IMR-90 (cell line): ENCODE data around the gene ZNF586. TPM values are rescaled to one million over a fixed set of nuclear protein-coding genes. Genes with fewer than 3 reads are reported as not detected.

Source experiments
- ATAC-seq: fragments of 200-7000 bp; cut with Tn5 transposase; 2 replicates; pipeline ENCODE4 v1.9.1; 2020; ENCODE audit warnings: low read depth, mild to moderate bottlenecking, moderate library complexity
- BruUV-seq: library from RNA; stranded (reverse); fragments of 400-500 nt; replicated peaks from 2 replicates; lab custom pipeline; 2021; lab: Mats Ljungman, UMichigan
- CTCF ChIA-PET: fragments of 300-600 bp; formaldehyde crosslinking; extraction: SDS; loops from one replicate; lab custom pipeline; 2021; ENCODE audit warnings: antibody characterized with exemption; lab: Yijun Ruan, JAX
- POLR2A ChIA-PET: fragments of 300-600 bp; sonication (Branson Sonifier 250); formaldehyde crosslinking; loops from one replicate; lab custom pipeline; 2022; ENCODE audit warnings: antibody characterized with exemption; ENCODE audit not compliant: unreplicated experiment; lab: Charles Lee
- DNase-seq: peaks from one replicate; pipeline ENCODE4 v3.0.0; 2013
- H2AFZ ChIP-seq: replicated peaks from 2 replicates; pipeline ENCODE3; 2013; ENCODE audit warnings: low read length, mild to moderate bottlenecking; ENCODE audit not compliant: poor library complexity
- H2AK5ac ChIP-seq: 2 replicates; pipeline ENCODE4 v1.6.1; 2013; ENCODE audit warnings: low read depth, low read length, inconsistent platforms
- H2AK9ac ChIP-seq: replicated peaks from 2 replicates; pipeline ENCODE3; 2013; ENCODE audit warnings: mild to moderate bottlenecking, low read depth, low read length, moderate library complexity; ENCODE audit not compliant: poor library complexity
- H2BK120ac ChIP-seq: 2 replicates; pipeline ENCODE4 v1.6.1; 2013; ENCODE audit warnings: low read depth, low read length, inconsistent platforms
- H2BK15ac ChIP-seq: 3 replicates; pipeline ENCODE4 v1.6.1; 2013; ENCODE audit warnings: low read depth, low read length, inconsistent platforms
- H2BK20ac ChIP-seq: 2 replicates; pipeline ENCODE4 v1.6.1; 2013; ENCODE audit warnings: low read depth, mild to moderate bottlenecking, inconsistent platforms, low read length, moderate library complexity
- H2BK5ac ChIP-seq: 2 replicates; pipeline ENCODE4 v1.6.1; 2013; ENCODE audit warnings: mild to moderate bottlenecking, low read depth, low read length, inconsistent platforms; ENCODE audit not compliant: poor library complexity, severe bottlenecking
- H3K14ac ChIP-seq: replicated peaks from 2 replicates; pipeline ENCODE4 v1.6.1; 2013; ENCODE audit warnings: low read depth, low read length, inconsistent platforms
- H3K18ac ChIP-seq: 2 replicates; pipeline ENCODE4 v1.6.1; 2013; ENCODE audit warnings: low read depth, low read length, control low read depth
- H3K23ac ChIP-seq: 2 replicates; pipeline ENCODE4 v1.6.1; 2013; ENCODE audit warnings: low read depth, low read length, inconsistent platforms
- H3K27ac ChIP-seq: 2 replicates; pipeline ENCODE4 v1.5.1; 2013; ENCODE audit warnings: mild to moderate bottlenecking, control low read depth, low read length; ENCODE audit not compliant: insufficient read depth
- H3K27me3 ChIP-seq: 2 replicates; pipeline ENCODE4 v1.6.1; 2013; ENCODE audit warnings: low read length; ENCODE audit not compliant: control insufficient read depth, insufficient read depth
- H3K36me3 ChIP-seq: 2 replicates; pipeline ENCODE4 v1.6.1; 2013; ENCODE audit warnings: low read length, mixed read lengths; ENCODE audit not compliant: control insufficient read depth, insufficient read depth
- H3K4ac ChIP-seq: 2 replicates; pipeline ENCODE4 v1.6.1; 2013; ENCODE audit warnings: low read depth, low read length, inconsistent platforms
- H3K4me1 ChIP-seq: 2 replicates; pipeline ENCODE4 v1.6.1; 2013; ENCODE audit warnings: low read length, mixed read lengths; ENCODE audit not compliant: control insufficient read depth, insufficient read depth
- H3K4me2 ChIP-seq: 2 replicates; pipeline ENCODE4 v1.6.1; 2013; ENCODE audit warnings: low read depth, mild to moderate bottlenecking, control low read depth, low read length, moderate library complexity
- H3K4me3 ChIP-seq: 2 replicates; pipeline ENCODE4 v1.5.1; 2013; ENCODE audit warnings: low read depth, mild to moderate bottlenecking, control low read depth, low read length, moderate library complexity; ENCODE audit not compliant: insufficient read depth
- H3K56ac ChIP-seq: 2 replicates; pipeline ENCODE4 v1.6.1; 2013; ENCODE audit warnings: low read length, inconsistent platforms; ENCODE audit not compliant: insufficient read depth; ENCODE audit errors: extremely low read depth
- H3K79me1 ChIP-seq, 2 experiments: 2 replicates each; pipeline ENCODE4 v1.6.1; 2013; ENCODE audit warnings: low read length in 2 of 2, inconsistent platforms in 1 of 2, low read depth in 1 of 2
- H3K9ac ChIP-seq: 2 replicates; pipeline ENCODE4 v1.6.1; 2013; ENCODE audit warnings: low read depth, low read length, control low read depth
- H3K9me1 ChIP-seq: 2 replicates; pipeline ENCODE4 v1.6.1; 2013; ENCODE audit warnings: low read length, inconsistent platforms; ENCODE audit not compliant: insufficient read depth
- H3K9me3 ChIP-seq: 2 replicates; pipeline ENCODE4 v1.6.1; 2013; ENCODE audit warnings: low read length; ENCODE audit not compliant: control insufficient read depth, insufficient read depth
- H4K20me1 ChIP-seq: 2 replicates; pipeline ENCODE4 v1.6.1; 2013; ENCODE audit warnings: low read length, inconsistent platforms; ENCODE audit not compliant: insufficient read depth
- H4K5ac ChIP-seq: 2 replicates; pipeline ENCODE4 v1.6.1; 2013; ENCODE audit warnings: mild to moderate bottlenecking, low read depth, low read length, control low read depth
- H4K8ac ChIP-seq, 2 experiments: 2 replicates each; pipeline ENCODE4 v1.6.1; 2013; ENCODE audit warnings: low read depth in 2 of 2, low read length in 2 of 2, control low read depth in 1 of 2, inconsistent platforms in 1 of 2
- H4K91ac ChIP-seq: 2 replicates; pipeline ENCODE4 v1.6.1; 2013; ENCODE audit warnings: low read depth, low read length, inconsistent platforms; ENCODE audit not compliant: insufficient read depth
- BHLHE40 ChIP-seq: fragments of 150-350 bp; IDR thresholded peaks from 2 replicates; pipeline ENCODE4 v1.6.1; 2016; ENCODE audit warnings: mild to moderate bottlenecking, low read depth, low read length
- CEBPB ChIP-seq: IDR thresholded peaks from 2 replicates; pipeline ENCODE4 v1.6.1; 2012; ENCODE audit warnings: low read depth, low read length, improper control_type of control experiment
- CHD1 ChIP-seq: IDR thresholded peaks from 2 replicates; pipeline ENCODE4 v1.6.1; 2012; ENCODE audit warnings: low read depth, low read length, improper control_type of control experiment
- FOS ChIP-seq: fragments of 150-350 bp; IDR thresholded peaks from 2 replicates; pipeline ENCODE4 v1.6.1; 2016; ENCODE audit warnings: low read depth, low read length
- MAFK ChIP-seq: IDR thresholded peaks from 2 replicates; pipeline ENCODE4 v1.6.1; 2012; ENCODE audit warnings: low read depth, low read length, improper control_type of control experiment
- MAZ ChIP-seq: IDR thresholded peaks from 2 replicates; pipeline ENCODE4 v1.6.1; 2012; ENCODE audit warnings: low read depth, mild to moderate bottlenecking, low read length, improper control_type of control experiment, moderate library complexity, borderline replicate concordance
- MXI1 ChIP-seq: IDR thresholded peaks from 2 replicates; pipeline ENCODE4 v1.6.1; 2012; ENCODE audit warnings: low read depth, mild to moderate bottlenecking, low read length, moderate library complexity, borderline replicate concordance
- NFE2L2 ChIP-seq: fragments of 150-350 bp; IDR thresholded peaks from 2 replicates; pipeline ENCODE4 v1.6.1; 2016; ENCODE audit warnings: low read depth, mild to moderate bottlenecking, low read length
- POLR2A ChIP-seq: IDR thresholded peaks from 2 replicates; pipeline ENCODE4 v1.6.1; 2012; ENCODE audit warnings: mild to moderate bottlenecking, low read depth, low read length
- RAD21 ChIP-seq: IDR thresholded peaks from 2 replicates; pipeline ENCODE4 v1.6.1; 2012; ENCODE audit warnings: low read length, improper control_type of control experiment
- RCOR1 ChIP-seq: IDR thresholded peaks from 2 replicates; pipeline ENCODE4 v1.6.1; 2012; ENCODE audit warnings: mild to moderate bottlenecking, low read length, improper control_type of control experiment; ENCODE audit not compliant: insufficient replicate concordance
- RFX5 ChIP-seq: IDR thresholded peaks from 2 replicates; pipeline ENCODE4 v1.8.0; 2012; ENCODE audit warnings: low read depth, mild to moderate bottlenecking, low read length, moderate library complexity
- SMC3 ChIP-seq: fragments of 150-350 bp; IDR thresholded peaks from 2 replicates; pipeline ENCODE4 v1.6.1; 2016; ENCODE audit warnings: low read depth, mild to moderate bottlenecking, antibody characterized with exemption, low read length, moderate library complexity
- USF2 ChIP-seq: fragments of 150-350 bp; IDR thresholded peaks from 2 replicates; pipeline ENCODE4 v1.6.1; 2017; ENCODE audit warnings: mild to moderate bottlenecking, antibody characterized with exemption, low read length, low read depth
- WGBS, 2 experiments: methylation state at CpG; one replicate each; pipeline versions ENCODE4 v1.1.5 to v1.1.7; 2013; ENCODE audit warnings: missing lambda C conversion rate in 2 of 2; ENCODE audit not compliant: insufficient read length in 1 of 2; ENCODE audit errors: extremely low coverage in 2 of 2; 5-methylcytosine and 5-hydroxymethylcytosine counted together
- dilution Hi-C: fragments of 300-500 bp; cut with HindIII; formaldehyde crosslinking; loops from one replicate; pipeline ENCODE4 v1.14.3; 2018; ENCODE audit warnings: low sequenced_read_pairs; ENCODE audit not compliant: unreplicated experiment
- in situ Hi-C: fragments of 300-500 bp; cut with MboI; formaldehyde crosslinking; loops from 3 replicates; pipeline ENCODE4 v1.14.3; 2019; ENCODE audit warnings: low sequenced_read_pairs, inconsistent platforms, mixed read lengths
- intact Hi-C: fragments of 100-400 bp; cut with micrococcal nuclease; formaldehyde crosslinking; loops from 2 replicates; pipeline ENCODE4 v1.10.0; 2022
- polyA plus RNA-seq, 3 experiments: library from polyadenylated mRNA; depleted of rRNA; stranded (reverse); fragments of >200 nt; gene quantifications; 2 replicates each; pipeline ENCODE4 v1.2.3, GENCODE V29; 2012; ENCODE audit warnings: low replicate concordance in 1 of 3
- total RNA-seq: library from RNA; depleted of rRNA; stranded (reverse); fragments of >200 nt; gene quantifications from 2 replicates; pipeline ENCODE4 v1.2.3, GENCODE V29; 2012
- TF ChIP-seq, protein P1 (sequence below): fragments of 150-350 bp; IDR thresholded peaks from 2 replicates; pipeline ENCODE4 v1.6.1; 2016; ENCODE audit warnings: low read depth, mild to moderate bottlenecking, low read length, moderate library complexity, borderline replicate concordance
- TF ChIP-seq, protein P2 (sequence below): conservative IDR thresholded peaks from 2 replicates; pipeline ENCODE4 v1.5.1; 2012; ENCODE audit warnings: mild to moderate bottlenecking, low read depth, low read length, improper control_type of control experiment

Gene ZNF586
- total and polyA plus RNA-seq, 2 of the 4 experiments (the other 2 are of a cell fraction) = 5.6 to 18.6 TPM

DNA sequence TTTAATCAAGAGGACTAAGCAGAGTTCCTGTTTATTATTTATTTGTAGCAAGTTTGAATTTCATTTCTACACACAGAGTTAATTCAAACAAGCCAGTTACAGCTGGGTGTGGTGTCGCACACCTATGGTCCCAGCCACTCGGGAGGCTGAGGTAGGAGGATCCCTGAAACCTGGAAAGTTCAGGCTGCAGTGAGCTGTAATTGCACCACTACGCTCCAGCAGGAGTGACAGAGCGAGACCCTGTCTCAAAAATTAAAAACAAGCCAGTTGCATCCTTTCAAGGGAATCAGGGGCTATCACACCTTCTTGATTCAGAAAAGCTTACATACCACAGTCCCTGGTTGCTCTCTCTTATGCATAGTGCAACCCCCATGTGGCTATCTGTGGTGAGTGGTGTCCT is 19.8 kb downstream of the ZNF586 start:
- peaks cover 27% of the 10 kb centered on the region for H3K36me3 ChIP-seq
- ChIA-PET POLR2A (no interaction called here), CTCF (no interaction called here)
- no peak overlapping the region for H3K23ac ChIP-seq
- 100% methylated on average over 2 of the region's 4 CpGs; no CpG with 5 or more reads in 1 of the 2 experiments for WGBS, 2 experiments
- H3K9ac ChIP-seq = no peak overlapping the region
- no peak overlapping the region for H2BK5ac ChIP-seq
- H3K14ac ChIP-seq = no peak overlapping the region
- DNase-seq = no peak
- H3K9me3 ChIP-seq = peaks cover 19% of the 10 kb centered on the region
- no peak overlapping the region for H4K91ac ChIP-seq
- dilution Hi-C loops = no loop called here
- no peak for ATAC-seq
- no peak overlapping the region for H2AK5ac ChIP-seq
- no peak overlapping the region for H3K4me3 ChIP-seq
- no peak for TF ChIP-seq CHD1
- no peak for TF ChIP-seq BHLHE40
- TF ChIP-seq RAD21 = no peak
- no peak for TF ChIP-seq NFE2L2
- TF ChIP-seq, protein P1, sequence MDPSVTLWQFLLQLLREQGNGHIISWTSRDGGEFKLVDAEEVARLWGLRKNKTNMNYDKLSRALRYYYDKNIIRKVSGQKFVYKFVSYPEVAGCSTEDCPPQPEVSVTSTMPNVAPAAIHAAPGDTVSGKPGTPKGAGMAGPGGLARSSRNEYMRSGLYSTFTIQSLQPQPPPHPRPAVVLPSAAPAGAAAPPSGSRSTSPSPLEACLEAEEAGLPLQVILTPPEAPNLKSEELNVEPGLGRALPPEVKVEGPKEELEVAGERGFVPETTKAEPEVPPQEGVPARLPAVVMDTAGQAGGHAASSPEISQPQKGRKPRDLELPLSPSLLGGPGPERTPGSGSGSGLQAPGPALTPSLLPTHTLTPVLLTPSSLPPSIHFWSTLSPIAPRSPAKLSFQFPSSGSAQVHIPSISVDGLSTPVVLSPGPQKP = no peak
- TF ChIP-seq CEBPB = no peak
- no peak for TF ChIP-seq RFX5
- no peak for TF ChIP-seq RCOR1
- TF ChIP-seq, protein P2, sequence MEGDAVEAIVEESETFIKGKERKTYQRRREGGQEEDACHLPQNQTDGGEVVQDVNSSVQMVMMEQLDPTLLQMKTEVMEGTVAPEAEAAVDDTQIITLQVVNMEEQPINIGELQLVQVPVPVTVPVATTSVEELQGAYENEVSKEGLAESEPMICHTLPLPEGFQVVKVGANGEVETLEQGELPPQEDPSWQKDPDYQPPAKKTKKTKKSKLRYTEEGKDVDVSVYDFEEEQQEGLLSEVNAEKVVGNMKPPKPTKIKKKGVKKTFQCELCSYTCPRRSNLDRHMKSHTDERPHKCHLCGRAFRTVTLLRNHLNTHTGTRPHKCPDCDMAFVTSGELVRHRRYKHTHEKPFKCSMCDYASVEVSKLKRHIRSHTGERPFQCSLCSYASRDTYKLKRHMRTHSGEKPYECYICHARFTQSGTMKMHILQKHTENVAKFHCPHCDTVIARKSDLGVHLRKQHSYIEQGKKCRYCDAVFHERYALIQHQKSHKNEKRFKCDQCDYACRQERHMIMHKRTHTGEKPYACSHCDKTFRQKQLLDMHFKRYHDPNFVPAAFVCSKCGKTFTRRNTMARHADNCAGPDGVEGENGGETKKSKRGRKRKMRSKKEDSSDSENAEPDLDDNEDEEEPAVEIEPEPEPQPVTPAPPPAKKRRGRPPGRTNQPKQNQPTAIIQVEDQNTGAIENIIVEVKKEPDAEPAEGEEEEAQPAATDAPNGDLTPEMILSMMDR = no peak
- no peak for TF ChIP-seq FOS
- TF ChIP-seq SMC3 = no peak
- no peak for TF ChIP-seq MXI1
- TF ChIP-seq USF2 = no peak
- TF ChIP-seq MAFK = no peak
- no peak for TF ChIP-seq POLR2A
- TF ChIP-seq MAZ = no peak
- no peak overlapping the region for H3K27ac ChIP-seq
- no peaks in the 10 kb centered on the region for H3K27me3 ChIP-seq
- no peak overlapping the region for H3K18ac ChIP-seq
- H4K5ac ChIP-seq = no peak overlapping the region
- no peak overlapping the region for H2AK9ac ChIP-seq
- H2BK120ac ChIP-seq = no peak overlapping the region
- intact Hi-C loops = no loop called here
- H3K4me1 ChIP-seq = no peaks in the 10 kb centered on the region
- no peak overlapping the region for H3K4me2 ChIP-seq
- BruUV-seq = no TSS peak
- no peak overlapping the region for H2BK15ac ChIP-seq
- H3K4ac ChIP-seq = no peak overlapping the region
- in situ Hi-C loops = no loop called here
- no peak overlapping the region for H2AFZ ChIP-seq
- no peak overlapping the region for H3K56ac ChIP-seq
- no peaks in the 10 kb centered on the region for H3K9me1 ChIP-seq
- no peaks in the 10 kb centered on the region; the same call in 1 of the 2 replicates for H4K20me1 ChIP-seq
- H2BK20ac ChIP-seq = no peak overlapping the region
- no peak overlapping the region for H4K8ac ChIP-seq
- peaks cover 30 to 55% of the 10 kb centered on the region in 2 experiments for H3K79me1 ChIP-seq
